H9 (cell line): ENCODE results near the gene CYFIP1. TPM values are rescaled to one million over a fixed set of nuclear protein-coding genes. Genes with fewer than 3 reads are reported as not detected.

Source experiments
- DNase-seq: peaks from one replicate; pipeline ENCODE4 v3.0.0-alpha.2; 2017
- H2AFZ ChIP-seq: one replicate; pipeline ENCODE4 v1.6.1; 2013; ENCODE audit warnings: mild to moderate bottlenecking, low read length, control low read depth, moderate library complexity
- H2AK5ac ChIP-seq: 2 replicates; pipeline ENCODE4 v1.6.1; 2013; ENCODE audit warnings: low read length, control low read depth, mixed read lengths; ENCODE audit not compliant: insufficient read length
- H2BK120ac ChIP-seq: one replicate; pipeline ENCODE4 v1.6.1; 2013; ENCODE audit warnings: low read depth, mild to moderate bottlenecking, low read length, control low read depth, inconsistent platforms; ENCODE audit not compliant: poor library complexity, severe bottlenecking
- H2BK12ac ChIP-seq: 2 replicates; pipeline ENCODE4 v1.6.1; 2013; ENCODE audit warnings: low read length, control low read depth, mixed read lengths, low read depth; ENCODE audit not compliant: insufficient read length
- H2BK15ac ChIP-seq: 2 replicates; pipeline ENCODE4 v1.6.1; 2013; ENCODE audit warnings: low read depth, low read length, control low read depth
- H2BK20ac ChIP-seq: one replicate; pipeline ENCODE4 v1.6.1; 2013; ENCODE audit warnings: low read depth, mild to moderate bottlenecking, low read length, control low read depth, inconsistent platforms; ENCODE audit not compliant: poor library complexity, severe bottlenecking
- H2BK5ac ChIP-seq: 2 replicates; pipeline ENCODE4 v1.6.1; 2013; ENCODE audit warnings: low read length, control low read depth, mixed read lengths; ENCODE audit not compliant: insufficient read length
- H3K14ac ChIP-seq: 2 replicates; pipeline ENCODE4 v1.6.1; 2013; ENCODE audit warnings: low read length, control low read depth; ENCODE audit not compliant: insufficient read depth
- H3K18ac ChIP-seq: 2 replicates; pipeline ENCODE4 v1.6.1; 2013; ENCODE audit warnings: low read depth, mild to moderate bottlenecking, mixed read lengths, low read length, control low read depth; ENCODE audit not compliant: insufficient read length
- H3K23ac ChIP-seq: 2 replicates; pipeline ENCODE4 v1.6.1; 2013; ENCODE audit warnings: low read length, control low read depth, mixed read lengths, low read depth; ENCODE audit not compliant: insufficient read length
- H3K23me2 ChIP-seq: 2 replicates; pipeline ENCODE4 v1.6.1; 2013; ENCODE audit warnings: low read depth, mild to moderate bottlenecking, mixed read lengths, low read length, control low read depth; ENCODE audit not compliant: insufficient read length, poor library complexity, severe bottlenecking
- H3K27ac ChIP-seq: 2 replicates; pipeline ENCODE4 v1.5.1; 2013; ENCODE audit warnings: low read length, control low read depth, mixed read lengths, low read depth; ENCODE audit not compliant: insufficient read length
- H3K27me3 ChIP-seq: 2 replicates; pipeline ENCODE4 v1.6.1; 2013; ENCODE audit warnings: low read length, control low read depth, inconsistent platforms; ENCODE audit not compliant: insufficient read depth
- H3K4ac ChIP-seq: 2 replicates; pipeline ENCODE4 v1.6.1; 2013; ENCODE audit warnings: low read depth, mild to moderate bottlenecking, control low read depth, inconsistent platforms, low read length, moderate library complexity
- H3K4me1 ChIP-seq: 2 replicates; pipeline ENCODE4 v1.6.1; 2013; ENCODE audit warnings: low read length, control low read depth, inconsistent platforms; ENCODE audit not compliant: insufficient read depth
- H3K4me2 ChIP-seq: 2 replicates; pipeline ENCODE4 v1.6.1; 2013; ENCODE audit warnings: low read length, control low read depth, mixed read lengths; ENCODE audit not compliant: insufficient read length, insufficient read depth
- H3K56ac ChIP-seq: 2 replicates; pipeline ENCODE4 v1.6.1; 2013; ENCODE audit warnings: low read depth, mild to moderate bottlenecking, mixed read lengths, low read length, control low read depth; ENCODE audit not compliant: insufficient read length
- H3K79me1 ChIP-seq: 2 replicates; pipeline ENCODE4 v1.6.1; 2013; ENCODE audit warnings: low read depth, mild to moderate bottlenecking, moderate library complexity, low read length, control low read depth, inconsistent platforms; ENCODE audit not compliant: insufficient read depth, poor library complexity, severe bottlenecking
- H3K79me2 ChIP-seq: 2 replicates; pipeline ENCODE4 v1.6.1; 2013; ENCODE audit warnings: low read length, control low read depth, inconsistent platforms; ENCODE audit not compliant: insufficient read depth
- H3K9ac ChIP-seq: 2 replicates; pipeline ENCODE4 v1.6.1; 2013; ENCODE audit warnings: low read length, control low read depth, mixed read lengths; ENCODE audit not compliant: insufficient read length; ENCODE audit errors: extremely low read depth
- H3K9me3 ChIP-seq: one replicate; pipeline ENCODE4 v1.6.1; 2013; ENCODE audit warnings: low read depth, low read length, inconsistent platforms; ENCODE audit not compliant: control insufficient read depth
- H3T11ph ChIP-seq: one replicate; pipeline ENCODE4 v1.6.1; 2013; ENCODE audit warnings: mild to moderate bottlenecking, low read length, control low read depth, inconsistent platforms
- H4K20me1 ChIP-seq: one replicate; pipeline ENCODE4 v1.6.1; 2013; ENCODE audit not compliant: control insufficient read depth, insufficient read length, insufficient read depth
- H4K5ac ChIP-seq: 2 replicates; pipeline ENCODE4 v1.6.1; 2013; ENCODE audit warnings: low read depth, mild to moderate bottlenecking, mixed read lengths, low read length, control low read depth; ENCODE audit not compliant: insufficient read length
- H4K8ac ChIP-seq: replicated peaks from 2 replicates; pipeline ENCODE4 v1.6.1; 2013; ENCODE audit warnings: low read length, control low read depth, mixed read lengths, low read depth; ENCODE audit not compliant: insufficient read length
- H4K91ac ChIP-seq: 2 replicates; pipeline ENCODE4 v1.6.1; 2013; ENCODE audit warnings: low read depth, mild to moderate bottlenecking, moderate library complexity, mixed read lengths, low read length, control low read depth; ENCODE audit not compliant: insufficient read length
- H3K27ac Mint-ChIP-seq, 3 experiments: 2 replicates in 2 of 3; 3 replicates in 1 of 3; pipeline ENCODE4 v1.8.0; 2020 to 2021; ENCODE audit warnings: mixed read lengths in 3 of 3, mild to moderate bottlenecking in 1 of 3, moderate library complexity in 1 of 3
- H3K27me3 Mint-ChIP-seq: 2 replicates; pipeline ENCODE4 v1.8.0; 2021; ENCODE audit warnings: low read depth, mild to moderate bottlenecking, moderate library complexity, mixed read lengths
- H3K36me3 Mint-ChIP-seq, 3 experiments: 2 replicates in 2 of 3; 3 replicates in 1 of 3; pipeline ENCODE4 v1.8.0; 2020 to 2021; ENCODE audit warnings: low read depth in 3 of 3, mixed read lengths in 3 of 3; ENCODE audit not compliant: insufficient read depth in 1 of 3
- H3K4me1 Mint-ChIP-seq, 2 experiments: 2 replicates each; pipeline ENCODE4 v1.8.0; 2020; ENCODE audit warnings: mixed read lengths in 2 of 2
- H3K4me3 Mint-ChIP-seq, 2 experiments: 2 replicates in 1 of 2; 3 replicates in 1 of 2; pipeline ENCODE4 v1.8.0; 2020 to 2021; ENCODE audit warnings: mild to moderate bottlenecking in 2 of 2, mixed read lengths in 2 of 2, moderate library complexity in 1 of 2
- H3K9me3 Mint-ChIP-seq, 2 experiments: 2 replicates in 1 of 2; 3 replicates in 1 of 2; pipeline ENCODE4 v1.8.0; 2020; ENCODE audit warnings: mild to moderate bottlenecking in 2 of 2, mixed read lengths in 2 of 2, moderate library complexity in 1 of 2
- CTCF ChIP-seq: fragments of 200-600 bp; sonication (generic); conservative IDR thresholded peaks from 3 replicates; pipeline ENCODE4 v1.8.0; 2021; ENCODE audit warnings: antibody characterized with exemption, mild to moderate bottlenecking
- WGBS: extraction: QIAGEN DNeasy Blood & Tissue Kit; methylation state at CpG from one replicate; pipeline ENCODE4 v1.1.7; 2013; ENCODE audit warnings: missing lambda C conversion rate, low lambda C conversion rate, mixed read lengths; ENCODE audit not compliant: insufficient read length; ENCODE audit errors: extremely low coverage; 5-methylcytosine and 5-hydroxymethylcytosine counted together
- total RNA-seq: library from RNA; stranded (reverse); gene quantifications from 2 replicates; pipeline ENCODE4 v1.2.1, GENCODE V29; 2021

Gene CYFIP1
- total RNA-seq, 1 experiment from 2014 or later: 71.2 TPM

GRCh38 chr15:22951031-22951380 lies 29.2 kb downstream of the CYFIP1 start:
- no peak overlapping the region for H2AFZ ChIP-seq
- Mint-ChIP-seq H3K36me3 (peaks cover 0 to 4% (median 0%) of the 10 kb centered on the region in 3 experiments; a peak in 2 of 7 replicates), H3K9me3 (peaks cover 0 to 3% of the 10 kb centered on the region in 2 experiments; a peak in 1 of 5 replicates), H3K4me3 (no peak overlapping the region), H3K27ac (no peak overlapping the region), H3K27me3 (peaks cover 66% of the 10 kb centered on the region), H3K4me1 (peaks cover 34 to 40% of the 10 kb centered on the region in 2 experiments)
- peaks cover 6% of the 10 kb centered on the region; the same call in 1 of the 2 replicates for H3K27me3 ChIP-seq
- H2BK12ac ChIP-seq: no peak overlapping the region
- DNase-seq: no peak
- H2AK5ac ChIP-seq: no peak overlapping the region
- H3K79me1 ChIP-seq: no peaks in the 10 kb centered on the region
- H3K9me3 ChIP-seq: no peaks in the 10 kb centered on the region
- H3K9ac ChIP-seq: no peak overlapping the region
- H4K20me1 ChIP-seq: no peaks in the 10 kb centered on the region
- no peak overlapping the region for H4K91ac ChIP-seq
- H2BK120ac ChIP-seq: no peak overlapping the region
- WGBS: no CpG with 5 or more reads among the region's 16 CpGs
- no peaks in the 10 kb centered on the region; the same call in 1 of the 2 replicates for H3K4me1 ChIP-seq
- H4K5ac ChIP-seq: no peak overlapping the region
- H3K79me2 ChIP-seq: no peaks in the 10 kb centered on the region; the same call in 1 of the 2 replicates
- no peak overlapping the region for H4K8ac ChIP-seq
- H3K4me2 ChIP-seq: no peak overlapping the region
- H3K4ac ChIP-seq: no peak overlapping the region
- TF ChIP-seq CTCF: no peak
- H3K23me2 ChIP-seq: no peaks in the 10 kb centered on the region
- H2BK5ac ChIP-seq: no peak overlapping the region
- no peak overlapping the region for H3K56ac ChIP-seq
- H3K14ac ChIP-seq: no peak overlapping the region
- H3K27ac ChIP-seq: no peak overlapping the region
- no peak overlapping the region for H3K23ac ChIP-seq
- no peak overlapping the region for H3K18ac ChIP-seq
- no peak overlapping the region for H3T11ph ChIP-seq
- no peak overlapping the region for H2BK20ac ChIP-seq
- no peak overlapping the region for H2BK15ac ChIP-seq
